G401.6 (cell line): ENCODE data around the gene ARID1B.
"Not testable (repeated sequence)": the region's sequence is repeated elsewhere in the genome, so short reads cannot be mapped to it uniquely, and the experiment has no call there.

ENCODE experiments used
- FAIRE-seq: peaks from 2 replicates; lab custom pipeline; 2012; peaks lifted over from hg19 to GRCh38; lab: Jason Lieb, UNC

ARID1B gene

GRCh38 chr6:156963712-156964700 is 186.8 kb downstream of the ARID1B start:
- FAIRE-seq = no peak

- FAIRE-seq = no peak
These were observed 190.7 kb downstream of the ARID1B start for GRCh38 chr6:156967852-156968251.

- no peak for FAIRE-seq
These were observed 192.1 kb downstream of the ARID1B start for GRCh38 chr6:156969233-156969632.

- no peak for FAIRE-seq
These were observed 193.5 kb downstream of the ARID1B start for GRCh38 chr6:156970595-156971112.

GRCh38 chr6:156971153-156971885 is 194.1 kb downstream of the ARID1B start:
- no peak for FAIRE-seq

- no peak for FAIRE-seq
These were observed 195.0 kb downstream of the ARID1B start for GRCh38 chr6:156972145-156972544.

GRCh38 chr6:156974830-156975261 is 197.7 kb downstream of the ARID1B start:
- FAIRE-seq = no peak

GRCh38 chr6:156975414-156975813 is 198.2 kb downstream of the ARID1B start:
- no peak for FAIRE-seq

- FAIRE-seq = no peak
These were observed 199.3 kb downstream of the ARID1B start for GRCh38 chr6:156976216-156977127.

- no peak for FAIRE-seq
These were observed 200.5 kb downstream of the ARID1B start for GRCh38 chr6:156977527-156978291.

- no peak for FAIRE-seq
These were observed 201.8 kb downstream of the ARID1B start for GRCh38 chr6:156978948-156979347.

GRCh38 chr6:156980515-156980914 is 203.3 kb downstream of the ARID1B start:
- FAIRE-seq = no peak

- FAIRE-seq = no peak
These were observed 203.8 kb downstream of the ARID1B start for GRCh38 chr6:156980948-156981347.

- FAIRE-seq = no peak
These were observed 205.0 kb downstream of the ARID1B start for GRCh38 chr6:156982168-156982567.

GRCh38 chr6:156982864-156983263 is 205.7 kb downstream of the ARID1B start:
- not testable (repeated sequence) for FAIRE-seq

GRCh38 chr6:156984178-156984738 is 207.1 kb downstream of the ARID1B start:
- no peak for FAIRE-seq

GRCh38 chr6:156985309-156985708 is 208.1 kb downstream of the ARID1B start:
- no peak for FAIRE-seq

- no peak for FAIRE-seq
These were observed 211.3 kb downstream of the ARID1B start for GRCh38 chr6:156988276-156989158.

GRCh38 chr6:156989159-156989806 is 212.1 kb downstream of the ARID1B start:
- no peak for FAIRE-seq
